Measurements from ENCODE around the gene OTUB1. TPM values are rescaled to one million over a fixed set of nuclear protein-coding genes. Genes with fewer than 3 reads are reported as not detected.
A peak's percentile ranks its signal among the peaks of the same experiment; 100 is the strongest.

OTUB1 gene
- total RNA-seq, 1 donor from 2014 or later, result 51.3 TPM

DNA sequence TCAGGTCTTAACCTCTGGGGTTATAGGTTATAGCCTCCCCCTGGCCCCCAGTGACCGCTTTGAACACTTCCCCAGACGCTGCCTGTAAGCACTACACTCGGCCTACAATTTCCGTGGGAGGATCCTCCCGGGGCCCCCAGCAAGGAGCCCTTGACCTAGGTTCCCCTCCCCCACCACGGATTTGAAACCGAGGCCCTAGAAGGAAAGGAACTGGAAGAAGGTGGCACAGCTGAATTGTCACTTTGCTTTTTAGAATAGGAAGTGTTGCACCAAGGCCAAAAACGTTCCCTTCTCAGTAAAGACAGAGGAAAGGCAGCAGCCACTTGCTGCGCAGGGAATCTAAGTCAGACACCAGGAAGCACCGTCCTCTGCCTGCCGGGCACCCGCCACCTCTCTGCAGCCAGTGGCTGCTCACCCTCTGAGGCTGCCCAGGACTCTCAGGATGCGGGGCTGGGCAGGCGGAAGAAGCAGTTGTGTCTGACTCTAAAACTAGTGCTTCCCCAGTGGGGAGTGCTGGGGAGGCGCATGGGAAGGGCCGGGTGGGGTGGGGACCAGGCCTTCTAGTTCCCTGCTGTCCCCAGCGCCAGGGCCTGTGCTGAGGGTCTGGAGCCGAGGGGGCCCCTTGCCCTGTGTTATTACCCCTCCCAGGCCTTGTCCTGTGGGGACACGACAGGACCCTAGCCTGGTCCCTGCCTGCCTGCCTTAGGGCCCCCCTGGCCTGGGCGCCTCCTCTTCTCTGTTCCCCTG, 41.6 kb downstream of the OTUB1 start:
- H3K27me3 ChIP-seq, result peaks cover 40% of the 10 kb centered on the region
- no peak for DNase-seq (ENCODE audit: low spot score)
- H3K79me2 ChIP-seq (ENCODE audit: low read depth), result no peaks in the 10 kb centered on the region
- H3K9ac ChIP-seq, result no peak overlapping the region
- H3K9me3 ChIP-seq (ENCODE audit: low read depth), result no peaks in the 10 kb centered on the region
- peaks cover 27% of the 10 kb centered on the region for H3K4me1 ChIP-seq
- peak overlapping the region; percentile 71 for H3K4me2 ChIP-seq
- H3K27ac ChIP-seq, result no peak overlapping the region
- peaks cover 13% of the 10 kb centered on the region for H3F3A ChIP-seq (ENCODE audit: low read depth)
- Mint-ChIP-seq H3K4me1 (peaks cover 61% of the 10 kb centered on the region), H3K4me3 (peak overlapping the region; percentile 59), H3K27ac (peak overlapping the region; percentile 97), H3K36me3 (no peaks in the 10 kb centered on the region), H3K9me3 (no peaks in the 10 kb centered on the region), H3K27me3 (ENCODE audit: insufficient read depth, low read depth) (peaks cover 4% of the 10 kb centered on the region)
- no peaks in the 10 kb centered on the region for H3K36me3 ChIP-seq
- no peak overlapping the region for H2AFZ ChIP-seq (replicated peaks)
- H3K4me3 ChIP-seq, result no peak overlapping the region
- H4K20me1 ChIP-seq (ENCODE audit: low read depth), result peaks cover 6% of the 10 kb centered on the region
- TF ChIP-seq, protein P1, sequence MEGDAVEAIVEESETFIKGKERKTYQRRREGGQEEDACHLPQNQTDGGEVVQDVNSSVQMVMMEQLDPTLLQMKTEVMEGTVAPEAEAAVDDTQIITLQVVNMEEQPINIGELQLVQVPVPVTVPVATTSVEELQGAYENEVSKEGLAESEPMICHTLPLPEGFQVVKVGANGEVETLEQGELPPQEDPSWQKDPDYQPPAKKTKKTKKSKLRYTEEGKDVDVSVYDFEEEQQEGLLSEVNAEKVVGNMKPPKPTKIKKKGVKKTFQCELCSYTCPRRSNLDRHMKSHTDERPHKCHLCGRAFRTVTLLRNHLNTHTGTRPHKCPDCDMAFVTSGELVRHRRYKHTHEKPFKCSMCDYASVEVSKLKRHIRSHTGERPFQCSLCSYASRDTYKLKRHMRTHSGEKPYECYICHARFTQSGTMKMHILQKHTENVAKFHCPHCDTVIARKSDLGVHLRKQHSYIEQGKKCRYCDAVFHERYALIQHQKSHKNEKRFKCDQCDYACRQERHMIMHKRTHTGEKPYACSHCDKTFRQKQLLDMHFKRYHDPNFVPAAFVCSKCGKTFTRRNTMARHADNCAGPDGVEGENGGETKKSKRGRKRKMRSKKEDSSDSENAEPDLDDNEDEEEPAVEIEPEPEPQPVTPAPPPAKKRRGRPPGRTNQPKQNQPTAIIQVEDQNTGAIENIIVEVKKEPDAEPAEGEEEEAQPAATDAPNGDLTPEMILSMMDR (IDR thresholded peaks at IDR 0.05), result no peak
- no peak for TF ChIP-seq EZH2 (IDR thresholded peaks at IDR 0.05)
- TF ChIP-seq EZH2phosphoT487 (IDR thresholded peaks at IDR 0.05), result no peak

DNA sequence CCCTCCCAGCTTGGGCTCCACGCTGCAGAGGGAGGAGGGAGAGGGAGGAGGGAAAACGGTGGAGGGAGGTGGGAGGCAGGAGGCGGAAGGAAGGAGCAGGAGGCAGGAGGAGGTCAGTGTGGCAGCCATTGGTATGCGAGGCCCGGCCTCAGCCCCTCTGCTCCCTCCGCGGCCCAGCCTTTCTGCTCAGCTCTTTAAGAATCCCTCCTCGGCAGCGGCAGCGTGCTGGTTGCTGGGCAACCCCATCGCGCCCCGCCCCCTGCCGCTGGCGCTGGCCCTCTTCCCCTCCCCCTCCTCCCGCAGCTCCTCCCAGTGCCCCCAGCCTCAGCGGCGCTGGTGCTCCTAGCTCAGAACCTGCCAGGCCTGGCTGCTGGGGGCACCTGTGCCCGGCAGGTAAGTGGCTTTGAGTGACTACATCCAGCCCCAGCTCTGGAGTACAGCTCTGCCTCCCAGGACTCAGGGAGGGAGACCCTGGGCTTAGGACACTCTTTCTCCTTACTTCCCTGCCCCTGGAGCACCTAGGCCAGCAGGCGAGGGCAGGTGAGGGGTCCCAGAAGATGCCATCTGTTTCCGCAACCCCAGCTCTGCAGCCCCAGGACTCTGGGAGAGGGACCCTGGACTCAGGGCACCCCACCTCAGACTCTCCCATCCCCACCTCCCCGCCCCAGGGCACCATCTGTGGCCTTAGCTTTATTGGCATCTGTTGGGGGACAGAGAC, 42.3 kb downstream of the OTUB1 start:
- peaks cover 47% of the 10 kb centered on the region for H3K27me3 ChIP-seq
- no peaks in the 10 kb centered on the region for H3K36me3 Mint-ChIP-seq
- H3K4me3 Mint-ChIP-seq, result peak overlapping the region; percentile 52
- H3K9ac ChIP-seq, result no peak overlapping the region
- no peak overlapping the region for H3K4me3 ChIP-seq
- no peaks in the 10 kb centered on the region for H3K9me3 ChIP-seq (ENCODE audit: low read depth)
- peak; percentile 96 for DNase-seq (ENCODE audit: low spot score)
- H4K20me1 ChIP-seq (ENCODE audit: low read depth), result peaks cover 6% of the 10 kb centered on the region
- H3K27ac ChIP-seq, result no peak overlapping the region
- H2AFZ ChIP-seq (replicated peaks), result no peak overlapping the region
- H3K4me1 Mint-ChIP-seq, result peaks cover 58% of the 10 kb centered on the region
- no peaks in the 10 kb centered on the region for H3K36me3 ChIP-seq
- peaks cover 27% of the 10 kb centered on the region for H3K4me1 ChIP-seq
- H3F3A ChIP-seq (ENCODE audit: low read depth), result peaks cover 13% of the 10 kb centered on the region
- TF ChIP-seq, protein P1 (IDR thresholded peaks at IDR 0.05), result no peak
- TF ChIP-seq EZH2phosphoT487 (IDR thresholded peaks at IDR 0.05), result no peak
- TF ChIP-seq EZH2 (IDR thresholded peaks at IDR 0.05), result no peak
- H3K9me3 Mint-ChIP-seq, result no peaks in the 10 kb centered on the region
- peaks cover 4% of the 10 kb centered on the region for H3K27me3 Mint-ChIP-seq (ENCODE audit: insufficient read depth, low read depth)
- no peaks in the 10 kb centered on the region for H3K79me2 ChIP-seq (ENCODE audit: low read depth)
- peak overlapping the region; percentile 85 for H3K27ac Mint-ChIP-seq
- H3K4me2 ChIP-seq, result peak overlapping the region; percentile 71

DNA sequence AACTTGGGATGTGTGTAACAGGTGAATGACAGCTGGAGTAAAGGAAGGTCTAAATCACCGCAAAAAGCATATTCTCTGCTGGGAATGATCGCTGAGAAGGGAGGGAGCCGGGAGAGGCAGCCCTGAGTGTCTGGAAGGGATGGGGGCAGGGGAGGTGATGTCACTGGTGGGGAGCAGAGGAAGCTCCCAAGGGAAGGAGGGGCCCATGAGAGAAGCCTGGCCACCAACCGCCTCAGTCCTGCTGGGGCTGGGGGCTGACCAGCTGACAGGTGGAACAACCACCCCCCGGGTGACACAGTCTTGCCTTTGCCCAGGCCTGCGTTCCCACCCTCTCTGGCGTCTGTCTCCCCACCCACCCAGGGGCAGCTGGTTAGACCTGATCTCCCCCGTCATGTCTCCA, 43.5 kb downstream of the OTUB1 start:
- H3K4me3 Mint-ChIP-seq, result no peak overlapping the region
- peaks cover 27% of the 10 kb centered on the region for H3K4me1 ChIP-seq
- no peaks in the 10 kb centered on the region for H3K9me3 ChIP-seq (ENCODE audit: low read depth)
- no peaks in the 10 kb centered on the region for H3K36me3 Mint-ChIP-seq
- no peak overlapping the region for H3K27ac ChIP-seq
- H3K27me3 ChIP-seq, result peaks cover 59% of the 10 kb centered on the region
- no peaks in the 10 kb centered on the region for H3K36me3 ChIP-seq
- H4K20me1 ChIP-seq (ENCODE audit: low read depth), result peaks cover 9% of the 10 kb centered on the region
- H3K27me3 Mint-ChIP-seq (ENCODE audit: insufficient read depth, low read depth), result peaks cover 8% of the 10 kb centered on the region
- H3K79me2 ChIP-seq (ENCODE audit: low read depth), result no peaks in the 10 kb centered on the region
- H3K9ac ChIP-seq, result no peak overlapping the region
- TF ChIP-seq, protein P1 (IDR thresholded peaks at IDR 0.05), result no peak
- TF ChIP-seq EZH2phosphoT487 (IDR thresholded peaks at IDR 0.05) (no peak), EZH2 (IDR thresholded peaks at IDR 0.05) (no peak)
- no peak overlapping the region for H3K4me2 ChIP-seq
- no peak for DNase-seq (ENCODE audit: low spot score)
- peaks cover 57% of the 10 kb centered on the region for H3K4me1 Mint-ChIP-seq
- H3K9me3 Mint-ChIP-seq, result no peaks in the 10 kb centered on the region
- peak overlapping the region; percentile 83 for H3K27ac Mint-ChIP-seq
- peaks cover 12% of the 10 kb centered on the region for H3F3A ChIP-seq (ENCODE audit: low read depth)
- H3K4me3 ChIP-seq, result no peak overlapping the region
- H2AFZ ChIP-seq (replicated peaks), result no peak overlapping the region
